SIG-M5 (cell line): ENCODE data around the gene SERP2.

Experiments used
- DNase-seq: peaks from one replicate; lab custom pipeline; 2025; lab: John Stamatoyannopoulos, UW

Gene SERP2

GRCh38 chr13:44388427-44389059 is 14.9 kb downstream of the SERP2 start:
- DNase-seq: no peak

DNA sequence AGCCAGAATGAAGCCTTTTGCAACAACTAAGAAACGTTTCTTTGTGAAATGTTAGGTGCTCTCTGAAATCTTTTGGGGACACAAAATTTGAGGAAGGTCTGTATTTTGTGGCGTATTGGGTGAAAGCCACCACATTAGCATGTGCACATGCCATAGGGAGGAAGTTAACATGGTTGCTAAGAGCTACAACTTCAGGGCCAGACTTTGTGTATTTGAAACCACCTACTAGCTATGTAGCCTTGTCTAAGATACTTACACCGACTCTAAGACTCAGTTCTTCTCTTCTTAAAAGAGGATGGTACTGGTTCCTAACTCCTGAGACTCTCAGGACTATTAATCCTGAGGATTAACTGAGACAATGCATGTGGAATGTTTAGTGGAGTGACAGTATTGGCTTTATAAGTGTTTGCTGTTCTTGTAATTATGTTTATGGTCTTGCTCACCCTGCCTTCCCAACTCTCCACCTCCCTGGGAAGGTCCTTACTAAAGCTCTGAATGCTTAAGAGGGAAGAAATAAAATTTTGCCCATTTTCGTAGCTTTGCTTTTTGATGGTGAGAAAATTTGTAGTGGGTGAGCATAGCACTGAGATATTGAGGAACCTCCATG is 15.5 kb downstream of the SERP2 start:
- DNase-seq: no peak

DNA sequence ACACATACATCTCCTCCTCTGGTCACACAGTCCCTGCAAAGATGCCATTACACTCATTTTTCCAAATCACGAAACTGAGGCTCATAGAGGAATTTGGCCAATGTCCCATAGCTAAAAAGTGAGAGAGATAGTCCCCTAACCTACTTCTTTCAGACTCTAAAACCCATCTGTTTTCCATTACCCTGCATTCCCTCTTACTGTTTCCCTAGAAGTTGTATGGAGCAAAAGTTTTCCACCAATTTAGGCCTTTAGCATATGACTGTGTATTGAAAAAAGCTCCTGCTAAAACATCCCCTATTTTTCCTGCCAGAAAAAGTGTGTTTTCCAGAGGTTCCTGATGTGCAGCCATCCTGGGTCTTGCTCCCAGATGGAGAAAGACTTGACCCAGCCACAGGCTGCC is 16.3 kb downstream of the SERP2 start:
- DNase-seq: no peak

GRCh38 chr13:44393391-44393790 is 19.8 kb downstream of the SERP2 start:
- no peak for DNase-seq

GRCh38 chr13:44394658-44395057 is 21.0 kb downstream of the SERP2 start:
- no peak for DNase-seq

- DNase-seq: no peak
Observed at GRCh38 chr13:44395976-44396694, 22.5 kb downstream of the SERP2 start.

GRCh38 chr13:44396701-44397580 is 23.3 kb downstream of the SERP2 start:
- DNase-seq: no peak

DNA sequence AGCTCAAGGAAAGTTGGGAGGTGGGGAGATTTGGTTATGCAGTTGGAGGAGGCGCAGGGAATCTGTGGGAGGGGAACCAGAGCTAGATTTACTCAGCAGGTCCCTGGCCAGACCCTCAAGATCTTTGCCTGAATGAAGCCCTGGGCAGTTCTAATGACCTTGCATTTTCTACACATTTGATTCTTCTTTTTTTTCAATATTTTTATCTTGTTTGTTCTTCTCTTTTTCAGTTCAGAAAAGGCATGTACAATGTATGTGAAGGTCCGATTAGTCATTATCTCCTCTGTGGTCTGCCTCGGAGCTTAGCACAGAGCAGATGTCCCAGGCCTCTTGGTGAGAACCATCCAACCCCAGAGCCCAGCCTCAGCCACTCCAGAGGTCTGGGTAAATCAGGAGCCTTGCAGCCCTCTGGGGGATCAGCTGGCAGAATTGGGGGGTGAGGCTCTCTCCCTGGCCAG is 24.2 kb downstream of the SERP2 start:
- DNase-seq: no peak

GRCh38 chr13:44398606-44399005 is 25.0 kb downstream of the SERP2 start:
- no peak for DNase-seq

GRCh38 chr13:44399074-44399473 is 25.4 kb downstream of the SERP2 start:
- DNase-seq: no peak

GRCh38 chr13:44400736-44401135 is 27.1 kb downstream of the SERP2 start:
- no peak for DNase-seq

- no peak for DNase-seq
Observed at GRCh38 chr13:44401577-44401976, 28.0 kb downstream of the SERP2 start.

- no peak for DNase-seq
Observed at GRCh38 chr13:44402899-44403445, 29.3 kb downstream of the SERP2 start.

DNA sequence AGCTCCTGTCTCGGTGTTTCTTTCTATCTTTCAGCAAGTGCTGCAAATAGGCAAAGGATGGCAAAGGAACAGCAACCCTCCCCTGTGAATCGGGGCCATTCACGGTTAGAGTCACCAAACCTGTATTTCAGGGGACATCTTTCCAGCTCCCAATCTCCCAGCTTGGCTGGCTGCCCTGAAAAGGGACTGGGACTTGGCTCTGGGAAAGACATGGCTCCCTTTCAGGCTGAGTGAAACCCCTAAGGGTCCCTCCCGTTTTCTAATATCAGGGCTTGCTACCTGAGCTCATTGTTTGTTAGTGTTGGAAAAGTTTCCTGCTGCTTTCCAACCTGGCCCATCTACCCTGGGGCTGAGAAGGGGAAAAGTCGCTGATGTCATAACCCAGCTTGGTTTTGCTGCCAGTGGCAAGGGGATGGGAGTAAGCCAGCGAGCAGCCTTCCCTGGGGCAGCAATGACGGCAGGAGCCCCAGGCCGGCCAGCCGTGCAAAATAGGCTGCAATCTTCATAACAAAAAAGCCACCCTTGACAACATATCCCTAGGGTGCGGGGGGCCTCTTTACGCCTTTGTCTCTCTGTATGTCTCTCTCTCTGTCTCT is 29.9 kb downstream of the SERP2 start:
- DNase-seq: no peak

DNA sequence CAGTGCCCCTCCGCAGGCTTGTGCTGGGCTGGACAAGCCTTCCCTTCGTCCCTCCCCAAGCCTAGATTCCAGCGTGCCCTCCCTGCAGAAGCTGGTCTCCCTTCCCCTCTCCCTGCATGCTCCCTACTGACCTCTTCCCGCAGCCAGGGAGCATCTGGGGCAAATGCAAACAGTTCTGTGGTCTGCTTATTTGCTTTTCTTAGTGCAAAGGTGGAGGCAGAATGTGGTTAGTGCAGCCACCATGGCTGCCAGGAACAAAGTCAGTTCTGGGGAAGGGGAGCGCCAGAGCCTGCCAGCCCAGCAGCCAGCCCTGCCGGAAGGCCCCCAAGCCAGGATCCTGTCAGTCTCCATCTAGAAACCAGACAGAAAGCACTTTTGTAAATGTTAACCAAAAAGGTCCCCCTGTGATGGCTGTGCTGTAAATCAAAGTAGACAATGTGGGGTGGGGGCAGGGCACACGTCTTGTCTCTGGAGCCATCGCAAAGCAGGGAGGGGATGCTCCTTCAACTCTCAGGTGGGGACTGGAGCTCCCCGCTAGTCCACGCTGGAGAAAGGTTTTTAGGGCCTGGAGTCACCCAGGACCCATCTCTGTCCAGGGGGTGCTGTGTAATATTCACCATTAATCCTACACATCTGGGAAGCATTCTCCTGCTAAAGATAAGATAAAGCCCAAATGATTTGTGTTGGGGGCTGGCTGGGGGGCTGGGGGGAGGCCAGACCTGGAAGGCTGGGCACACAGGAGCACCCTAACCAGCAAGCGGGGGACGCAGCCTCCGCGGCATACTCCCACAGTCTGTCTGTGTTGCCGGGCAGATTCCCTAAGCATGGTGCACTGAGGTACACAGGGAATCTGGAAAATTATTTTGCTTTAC is 30.9 kb downstream of the SERP2 start:
- DNase-seq: no peak

DNA sequence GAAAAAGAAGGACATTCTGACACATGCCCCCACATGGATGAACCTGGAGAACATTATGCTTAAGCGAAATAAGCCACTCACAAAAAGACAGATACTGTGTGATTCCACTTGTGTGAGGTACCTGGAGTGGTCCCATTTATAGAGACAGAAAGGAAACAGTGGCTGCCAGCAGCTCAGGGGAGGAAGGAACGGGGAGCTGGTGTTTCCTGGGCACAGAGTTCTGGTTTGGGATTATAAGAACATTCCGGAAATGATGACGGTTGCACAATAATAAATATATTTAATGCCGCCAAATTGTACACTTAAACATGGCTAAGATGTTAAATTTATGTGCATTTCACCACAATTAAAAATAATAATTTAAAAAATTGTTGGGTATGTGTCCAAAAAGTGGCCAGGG is 33.0 kb downstream of the SERP2 start:
- no peak for DNase-seq

GRCh38 chr13:44407379-44407778 is 33.8 kb downstream of the SERP2 start:
- no peak for DNase-seq

- no peak for DNase-seq
Observed at GRCh38 chr13:44407891-44408290, 34.3 kb downstream of the SERP2 start.

DNA sequence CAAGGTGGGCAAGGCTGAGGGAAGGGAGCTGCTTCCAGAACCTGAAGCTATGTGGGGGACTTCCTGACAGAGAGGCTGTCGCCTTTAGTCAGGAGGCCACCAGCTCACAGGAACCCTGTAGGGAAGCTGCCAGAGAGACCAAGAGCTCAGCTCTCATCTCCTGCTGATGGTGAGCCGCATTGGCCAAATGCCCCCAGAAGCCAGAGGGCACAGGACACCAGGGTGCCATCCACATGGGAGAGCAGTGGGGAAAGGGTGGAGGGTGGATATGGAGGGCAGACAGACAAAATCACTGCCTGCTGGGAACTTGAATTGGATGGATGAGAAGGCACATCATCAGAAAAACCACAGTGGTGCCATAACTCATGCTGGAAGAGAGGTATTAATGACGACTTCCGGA is 36.0 kb downstream of the SERP2 start:
- DNase-seq: no peak

GRCh38 chr13:44410328-44410859 is 36.8 kb downstream of the SERP2 start:
- no peak for DNase-seq
